GM12878 (cell line): ENCODE results near the gene KRTAP9-9. TPM values are rescaled to one million over a fixed set of nuclear protein-coding genes. Genes with fewer than 3 reads are reported as not detected.

Source experiments
- ATAC-seq: fragments of 200-7000 bp; cut with Tn5 transposase; 3 replicates; pipeline ENCODE4 v1.9.1; 2020; ENCODE audit warnings: mild to moderate bottlenecking, moderate library complexity
- BruUV-seq: library from RNA; stranded (reverse); fragments of 400-500 nt; replicated peaks from 2 replicates; lab custom pipeline; 2021; lab: Mats Ljungman, UMichigan
- CTCF ChIA-PET: fragments of 300-600 bp; sonication (Branson Sonifier 250); formaldehyde crosslinking; extraction: SDS; loops from one replicate; lab custom pipeline; 2021; ENCODE audit warnings: inconsistent platforms; lab: Yijun Ruan, JAX
- POLR2A ChIA-PET: fragments of 350-600 bp; formaldehyde crosslinking; extraction: SDS; loops from one replicate; lab custom pipeline; 2021; ENCODE audit warnings: inconsistent platforms; lab: Charles Lee
- RAD21 ChIA-PET: fragments of 300-600 bp; sonication (Branson Sonifier 250); formaldehyde crosslinking; loops from one replicate; lab custom pipeline; 2023; ENCODE audit warnings: antibody characterized with exemption; ENCODE audit not compliant: unreplicated experiment; lab: Charles Lee
- SMC1A ChIA-PET: fragments of 300-600 bp; sonication (Branson Sonifier 250); formaldehyde crosslinking; loops from one replicate; lab custom pipeline; 2023; ENCODE audit not compliant: unreplicated experiment, uncharacterized antibody; lab: Charles Lee
- DNase-seq: peaks from one replicate; pipeline ENCODE4 v3.0.0-alpha.2; 2011; ENCODE audit warnings: low read depth, low spot score
- FAIRE-seq: peaks from 3 replicates; lab custom pipeline; 2011; peaks lifted over from hg19 to GRCh38; lab: Jason Lieb, UNC
- H2AFZ ChIP-seq: 2 replicates; pipeline ENCODE4 v1.6.0; 2011; ENCODE audit warnings: low read depth, low read length, control low read depth; ENCODE audit not compliant: control insufficient read depth
- H3K27ac ChIP-seq: 2 replicates; pipeline ENCODE4 v1.5.1; 2011; ENCODE audit warnings: control low read depth; ENCODE audit not compliant: control insufficient read depth, insufficient read depth
- H3K27me3 ChIP-seq, 2 experiments: replicated peaks in 1 of 2; 2 replicates each; pipeline versions ENCODE4 v1.6.0 to v1.6.1; 2011; ENCODE audit warnings: low read length in 1 of 2; ENCODE audit not compliant: control insufficient read depth in 2 of 2, insufficient read depth in 2 of 2
- H3K36me3 ChIP-seq, 2 experiments: 2 replicates each; pipeline ENCODE4 v1.5.1; 2011; ENCODE audit warnings: low read length in 1 of 2; ENCODE audit not compliant: control insufficient read depth in 2 of 2, insufficient read depth in 2 of 2
- H3K4me1 ChIP-seq: 2 replicates; pipeline ENCODE4 v1.6.1; 2011; ENCODE audit warnings: mild to moderate bottlenecking, low read length, moderate library complexity, mixed read lengths; ENCODE audit not compliant: control insufficient read depth, insufficient read depth
- H3K4me2 ChIP-seq: 2 replicates; pipeline ENCODE4 v1.6.0; 2011; ENCODE audit warnings: control low read depth; ENCODE audit not compliant: control insufficient read depth, insufficient read depth
- H3K4me3 ChIP-seq: fragments of 200-600 bp; sonication (generic); 2 replicates; pipeline ENCODE4 v1.5.1; 2016
- H3K79me2 ChIP-seq: 2 replicates; pipeline ENCODE4 v1.6.0; 2011; ENCODE audit warnings: low read length; ENCODE audit not compliant: control insufficient read depth, insufficient read depth
- H3K9ac ChIP-seq: 2 replicates; pipeline ENCODE4 v1.8.0; 2011; ENCODE audit warnings: low read length, control low read depth, mixed read lengths; ENCODE audit not compliant: control insufficient read depth, insufficient read depth
- H3K9me3 ChIP-seq: replicated peaks from 3 replicates; pipeline ENCODE4 v1.5.1; 2011; ENCODE audit warnings: mild to moderate bottlenecking, low read length; ENCODE audit not compliant: control insufficient read depth, insufficient read depth
- H4K20me1 ChIP-seq: 2 replicates; pipeline ENCODE4 v1.6.0; 2011; ENCODE audit not compliant: control insufficient read depth, insufficient read depth
- CBFB ChIP-seq: IDR thresholded peaks from 2 replicates; pipeline ENCODE4 v1.6.1; 2016; ENCODE audit warnings: antibody characterized with exemption, low read depth
- PAX5 ChIP-seq: IDR thresholded peaks from 2 replicates; pipeline ENCODE4 v1.6.1; 2011; ENCODE audit warnings: low read depth, low read length, borderline replicate concordance
- RAD21 ChIP-seq: IDR thresholded peaks from 2 replicates; pipeline ENCODE4 v1.6.1; 2011; ENCODE audit warnings: mild to moderate bottlenecking, low read depth, low read length, moderate library complexity; ENCODE audit not compliant: insufficient read depth
- ZNF207 ChIP-seq: fragments of 450-650 bp; IDR thresholded peaks from 2 replicates; pipeline ENCODE4 v1.6.1; 2014; ENCODE audit warnings: antibody characterized with exemption, mild to moderate bottlenecking, borderline replicate concordance
- ZNF217 ChIP-seq: fragments of 450-650 bp; IDR thresholded peaks from 2 replicates; pipeline ENCODE4 v1.6.1; 2017; ENCODE audit warnings: antibody characterized with exemption, mild to moderate bottlenecking
- ZNF274 ChIP-seq: IDR thresholded peaks from one replicate; pipeline ENCODE4 v1.8.0; 2011; ENCODE audit not compliant: insufficient read length, insufficient read depth
- WGBS: methylation state at CpG from one replicate; pipeline ENCODE4 v1.1.6; 2016; ENCODE audit warnings: low lambda C conversion rate; ENCODE audit not compliant: insufficient replicate concordance, insufficient coverage; ENCODE audit errors: missing lambda C conversion rate; 5-methylcytosine and 5-hydroxymethylcytosine counted together
- in situ Hi-C: fragments of 300-500 bp; cut with MboI; formaldehyde crosslinking; loops from 9 replicates; pipeline ENCODE4 v1.14.3; 2018; ENCODE audit warnings: mixed read lengths
- intact Hi-C: fragments of 100-400 bp; cut with micrococcal nuclease; formaldehyde crosslinking; loops from one replicate; pipeline ENCODE4 v1.14.2; 2022; ENCODE audit not compliant: unreplicated experiment
- polyA plus RNA-seq, 11 experiments: library from polyadenylated mRNA; depleted of rRNA in 4 of 11; unstranded in 6 of 11; stranded (reverse) in 5 of 11; fragments of >200 nt; fragmentation: Nextera tagmentation in 4 of 11; fragmentation: Illumina TruSeq in 1 of 11; extraction: Ambion mirVana in 4 of 11; extraction: Trizol in 1 of 11; gene quantifications; 1 replicate in 1 of 11; 2 replicates in 10 of 11; pipeline versions ENCODE4 v1.2.1 to v1.2.3, GENCODE V29; 2011 to 2016; ENCODE audit warnings: inconsistent platforms in 2 of 11, missing spikeins in 2 of 11, low read depth in 1 of 11
- total RNA-seq, 4 experiments: library from RNA; depleted of rRNA in 3 of 4; stranded (reverse); fragments of >200 nt in 3 of 4; fragmentation: Illumina TruSeq in 1 of 4; extraction: Trizol in 1 of 4; gene quantifications; 2 replicates each; pipeline versions ENCODE4 v1.2.1 to v1.2.3, GENCODE V29; 2013 to 2021
- TF ChIP-seq, protein P1 (sequence below): IDR thresholded peaks from 2 replicates; pipeline ENCODE4 v1.6.1; 2012; ENCODE audit warnings: mild to moderate bottlenecking, low read depth, low read length

KRTAP9-9 gene
- total and polyA plus RNA-seq, 10 of the 15 experiments (the other 5 are each of a cell fraction or from before 2014, with no cell fraction given): not detected

DNA sequence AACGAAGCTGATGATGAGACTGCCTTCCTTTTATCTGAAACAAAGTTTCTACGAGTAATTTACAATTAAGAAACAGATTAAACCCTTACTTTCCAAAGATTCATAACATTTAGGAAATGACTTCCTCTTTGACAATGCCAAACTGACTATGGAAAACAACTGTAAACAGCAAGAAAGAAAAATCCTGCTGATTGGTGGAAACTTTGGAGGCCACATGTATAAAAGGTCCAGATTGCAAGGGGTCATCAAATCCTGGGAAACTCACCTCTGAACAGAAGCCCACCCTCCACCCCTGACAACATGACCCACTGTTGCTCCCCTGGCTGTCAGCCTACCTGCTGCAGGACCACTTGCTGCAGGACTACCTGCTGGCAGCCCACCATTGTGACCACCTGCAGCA, 9.9 kb downstream of the KRTAP9-9 start, which contains the start of gene KRTAP9-6:
Gene KRTAP9-6 (plus strand): TSS at position 301 of the 400 bp plus-strand sequence. CDS start 0 bp downstream, at position 301.
- intact Hi-C loops: no loop called here
- H4K20me1 ChIP-seq: no peaks in the 10 kb centered on the region
- DNase-seq (no peak), ATAC-seq (no peak), FAIRE-seq (no peak)
- H3K27ac ChIP-seq: no peak within 1 kb of the TSS
- WGBS: 3% methylated on average over 2 of the region's 2 CpGs
- no peaks in the 10 kb centered on the region; a peak in 1 of 4 replicates for H3K27me3 ChIP-seq
- H3K4me2 ChIP-seq: no peak within 1 kb of the TSS
- no peak within 1 kb of the TSS for H3K9ac ChIP-seq
- ChIA-PET CTCF (no interaction called here), POLR2A (no interaction called here), SMC1A (no interaction called here), RAD21 (interaction anchor here (1.3 kb wide), 1 partner anchor 12 kb away, joined by 3 read pairs; no protein-coding TSS in a partner anchor)
- no peaks in the 10 kb centered on the region for H3K4me1 ChIP-seq
- no peak within 1 kb of the TSS for H3K4me3 ChIP-seq
- H2AFZ ChIP-seq: no peak within 1 kb of the TSS
- no peak for TF ChIP-seq RAD21
- no peak for TF ChIP-seq PAX5
- TF ChIP-seq ZNF274: no peak
- TF ChIP-seq ZNF217: no peak
- no peak for TF ChIP-seq ZNF207
- TF ChIP-seq CBFB: no peak
- TF ChIP-seq, protein P1, sequence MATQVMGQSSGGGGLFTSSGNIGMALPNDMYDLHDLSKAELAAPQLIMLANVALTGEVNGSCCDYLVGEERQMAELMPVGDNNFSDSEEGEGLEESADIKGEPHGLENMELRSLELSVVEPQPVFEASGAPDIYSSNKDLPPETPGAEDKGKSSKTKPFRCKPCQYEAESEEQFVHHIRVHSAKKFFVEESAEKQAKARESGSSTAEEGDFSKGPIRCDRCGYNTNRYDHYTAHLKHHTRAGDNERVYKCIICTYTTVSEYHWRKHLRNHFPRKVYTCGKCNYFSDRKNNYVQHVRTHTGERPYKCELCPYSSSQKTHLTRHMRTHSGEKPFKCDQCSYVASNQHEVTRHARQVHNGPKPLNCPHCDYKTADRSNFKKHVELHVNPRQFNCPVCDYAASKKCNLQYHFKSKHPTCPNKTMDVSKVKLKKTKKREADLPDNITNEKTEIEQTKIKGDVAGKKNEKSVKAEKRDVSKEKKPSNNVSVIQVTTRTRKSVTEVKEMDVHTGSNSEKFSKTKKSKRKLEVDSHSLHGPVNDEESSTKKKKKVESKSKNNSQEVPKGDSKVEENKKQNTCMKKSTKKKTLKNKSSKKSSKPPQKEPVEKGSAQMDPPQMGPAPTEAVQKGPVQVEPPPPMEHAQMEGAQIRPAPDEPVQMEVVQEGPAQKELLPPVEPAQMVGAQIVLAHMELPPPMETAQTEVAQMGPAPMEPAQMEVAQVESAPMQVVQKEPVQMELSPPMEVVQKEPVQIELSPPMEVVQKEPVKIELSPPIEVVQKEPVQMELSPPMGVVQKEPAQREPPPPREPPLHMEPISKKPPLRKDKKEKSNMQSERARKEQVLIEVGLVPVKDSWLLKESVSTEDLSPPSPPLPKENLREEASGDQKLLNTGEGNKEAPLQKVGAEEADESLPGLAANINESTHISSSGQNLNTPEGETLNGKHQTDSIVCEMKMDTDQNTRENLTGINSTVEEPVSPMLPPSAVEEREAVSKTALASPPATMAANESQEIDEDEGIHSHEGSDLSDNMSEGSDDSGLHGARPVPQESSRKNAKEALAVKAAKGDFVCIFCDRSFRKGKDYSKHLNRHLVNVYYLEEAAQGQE: no peak
- H3K9me3 ChIP-seq: no peaks in the 10 kb centered on the region
- no TSS peak for BruUV-seq
- H3K36me3 ChIP-seq: no peaks in the 10 kb centered on the region
- in situ Hi-C loops: no loop called here
- H3K79me2 ChIP-seq: no peaks in the 10 kb centered on the region
